ENCODE data around the gene CDK5RAP3.

Gene CDK5RAP3

GRCh38 chr17:48025904-48026501 lies 55.1 kb downstream of the CDK5RAP3 start:
- no peak for DNase-seq

- peak; percentile 75 for DNase-seq
Measured at GRCh38 chr17:48026502-48027321, 55.8 kb downstream of the CDK5RAP3 start.

- no peak for DNase-seq
Measured at GRCh38 chr17:48027322-48027981, 56.5 kb downstream of the CDK5RAP3 start.

- no peak for DNase-seq
Measured at GRCh38 chr17:48028736-48029135, 57.8 kb downstream of the CDK5RAP3 start.

- DNase-seq: no peak
Measured at GRCh38 chr17:48030531-48030930, 59.6 kb downstream of the CDK5RAP3 start.

All from NCI-H1092 treated with DMSO at 0.1 percent for 48 hours (cell line).